SU-DHL-6 (cell line): Measurements from ENCODE around the gene CCDC8.

Experiments
- H2AFZ ChIP-seq: fragments of 200-600 bp; sonication (generic); 2 replicates; pipeline ENCODE4 v1.6.1; 2014; ENCODE audit warnings: low read depth, mild to moderate bottlenecking, moderate library complexity, mixed read lengths, antibody characterized with exemption, low read length; ENCODE audit not compliant: severe bottlenecking
- H3F3A ChIP-seq: fragments of 200-600 bp; shearing (Covaris generic); 2 replicates; pipeline ENCODE4 v1.6.0; 2016; ENCODE audit warnings: antibody characterized with exemption, mild to moderate bottlenecking; ENCODE audit not compliant: insufficient read depth
- H3K27ac ChIP-seq: fragments of 200-600 bp; sonication (generic); 2 replicates; pipeline ENCODE4 v1.5.1; 2016; ENCODE audit warnings: low read depth, mild to moderate bottlenecking, low read length, moderate library complexity, mixed read lengths
- H3K27me3 ChIP-seq: fragments of 200-600 bp; sonication (generic), shearing (Covaris generic); 2 replicates; pipeline ENCODE4 v1.6.0; 2014; ENCODE audit warnings: mild to moderate bottlenecking, low read length
- H3K36me3 ChIP-seq: fragments of 200-600 bp; sonication (generic); 2 replicates; pipeline ENCODE4 v1.6.1; 2014; ENCODE audit warnings: mild to moderate bottlenecking, low read length, mixed read lengths
- H3K4me2 ChIP-seq: fragments of 300-600, 200-600 bp; shearing (Covaris generic), sonication (generic); 2 replicates; pipeline ENCODE4 v1.6.0; 2014; ENCODE audit warnings: low read length, low read depth, mild to moderate bottlenecking; ENCODE audit not compliant: poor library complexity, severe bottlenecking
- H3K4me3 ChIP-seq: fragments of 200-600 bp; sonication (generic); 2 replicates; pipeline ENCODE4 v1.5.1; 2014; ENCODE audit warnings: antibody characterized with exemption, low read length, mild to moderate bottlenecking, mixed read lengths; ENCODE audit not compliant: insufficient read depth, poor library complexity, severe bottlenecking
- H3K79me2 ChIP-seq: fragments of 200-600 bp; sonication (generic); 2 replicates; pipeline ENCODE4 v1.6.1; 2014; ENCODE audit warnings: mild to moderate bottlenecking, low read length, moderate library complexity; ENCODE audit not compliant: insufficient read depth
- H3K9ac ChIP-seq: fragments of 200-600 bp; sonication (generic); 2 replicates; pipeline ENCODE4 v1.7.0; 2014; ENCODE audit warnings: mild to moderate bottlenecking, low read length
- H3K9me2 ChIP-seq: fragments of 200-600 bp; sonication (generic); replicated peaks from 2 replicates; pipeline ENCODE4 v1.6.1; 2014; ENCODE audit warnings: low read length; ENCODE audit not compliant: insufficient read depth
- H3K9me3 ChIP-seq: fragments of 200-600 bp; sonication (generic); 2 replicates; pipeline ENCODE4 v1.6.1; 2014; ENCODE audit warnings: low read length, mixed read lengths; ENCODE audit not compliant: insufficient read depth
- H4K20me1 ChIP-seq: fragments of 200-600 bp; sonication (generic); 2 replicates; pipeline ENCODE4 v1.6.1; 2014; ENCODE audit warnings: low read depth, mild to moderate bottlenecking, antibody characterized with exemption, low read length, moderate library complexity, mixed read lengths
- EZH2phosphoT487 ChIP-seq: fragments of 200-600 bp; sonication (generic), shearing (Covaris generic); conservative IDR thresholded peaks from 2 replicates; pipeline ENCODE4 v1.6.1; 2018; ENCODE audit warnings: mild to moderate bottlenecking, antibody characterized with exemption, low read length, moderate library complexity, mixed read lengths
- TF ChIP-seq, protein P1 (sequence below): fragments of 200-600 bp; sonication (generic); IDR thresholded peaks from one replicate; pipeline ENCODE4 v1.5.1; 2017; ENCODE audit warnings: antibody characterized with exemption, mild to moderate bottlenecking, low read length, moderate library complexity; ENCODE audit not compliant: insufficient read depth, poor library complexity, severe bottlenecking

The CCDC8 gene

GRCh38 chr19:46388311-46389095, 24.9 kb downstream of the CCDC8 start:
- Histone ChIP-seq H3K27ac (no peak overlapping the region), H3K36me3 (no peaks in the 10 kb centered on the region), H3K4me3 (no peak overlapping the region), H3K79me2 (no peaks in the 10 kb centered on the region), H3K9me2 (no peaks in the 10 kb centered on the region), H3K9me3 (no peaks in the 10 kb centered on the region), H4K20me1 (no peaks in the 10 kb centered on the region), H2AFZ (no peak overlapping the region), H3K9ac (no peak overlapping the region), H3K27me3 (no peaks in the 10 kb centered on the region), H3K4me2 (no peak overlapping the region), H3F3A (no peaks in the 10 kb centered on the region; the same call in 1 of the 2 replicates)
- no peak for TF ChIP-seq EZH2phosphoT487
- TF ChIP-seq, protein P1, sequence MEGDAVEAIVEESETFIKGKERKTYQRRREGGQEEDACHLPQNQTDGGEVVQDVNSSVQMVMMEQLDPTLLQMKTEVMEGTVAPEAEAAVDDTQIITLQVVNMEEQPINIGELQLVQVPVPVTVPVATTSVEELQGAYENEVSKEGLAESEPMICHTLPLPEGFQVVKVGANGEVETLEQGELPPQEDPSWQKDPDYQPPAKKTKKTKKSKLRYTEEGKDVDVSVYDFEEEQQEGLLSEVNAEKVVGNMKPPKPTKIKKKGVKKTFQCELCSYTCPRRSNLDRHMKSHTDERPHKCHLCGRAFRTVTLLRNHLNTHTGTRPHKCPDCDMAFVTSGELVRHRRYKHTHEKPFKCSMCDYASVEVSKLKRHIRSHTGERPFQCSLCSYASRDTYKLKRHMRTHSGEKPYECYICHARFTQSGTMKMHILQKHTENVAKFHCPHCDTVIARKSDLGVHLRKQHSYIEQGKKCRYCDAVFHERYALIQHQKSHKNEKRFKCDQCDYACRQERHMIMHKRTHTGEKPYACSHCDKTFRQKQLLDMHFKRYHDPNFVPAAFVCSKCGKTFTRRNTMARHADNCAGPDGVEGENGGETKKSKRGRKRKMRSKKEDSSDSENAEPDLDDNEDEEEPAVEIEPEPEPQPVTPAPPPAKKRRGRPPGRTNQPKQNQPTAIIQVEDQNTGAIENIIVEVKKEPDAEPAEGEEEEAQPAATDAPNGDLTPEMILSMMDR, result no peak

GRCh38 chr19:46387713-46388130, 25.6 kb downstream of the CCDC8 start:
- Histone ChIP-seq H2AFZ (no peak overlapping the region), H3K4me2 (no peak overlapping the region), H3K9ac (no peak overlapping the region), H3F3A (no peaks in the 10 kb centered on the region), H3K27me3 (no peaks in the 10 kb centered on the region), H3K9me3 (no peaks in the 10 kb centered on the region), H3K4me3 (no peak overlapping the region), H3K9me2 (no peaks in the 10 kb centered on the region), H4K20me1 (no peaks in the 10 kb centered on the region), H3K27ac (no peak overlapping the region), H3K36me3 (no peaks in the 10 kb centered on the region), H3K79me2 (no peaks in the 10 kb centered on the region)
- TF ChIP-seq, protein P1, result no peak
- no peak for TF ChIP-seq EZH2phosphoT487

- no peaks in the 10 kb centered on the region for H3K9me3 ChIP-seq
- no peak overlapping the region for H3K27ac ChIP-seq
- no peaks in the 10 kb centered on the region for H3K79me2 ChIP-seq
- no peaks in the 10 kb centered on the region for H3K9me2 ChIP-seq
- no peaks in the 10 kb centered on the region for H3F3A ChIP-seq
- no peak overlapping the region for H2AFZ ChIP-seq
- H3K9ac ChIP-seq, result no peak overlapping the region
- no peak overlapping the region for H3K4me2 ChIP-seq
- no peaks in the 10 kb centered on the region for H3K27me3 ChIP-seq
- H3K4me3 ChIP-seq, result no peak overlapping the region
- no peak for TF ChIP-seq EZH2phosphoT487
- TF ChIP-seq, protein P1, result no peak
- no peaks in the 10 kb centered on the region for H4K20me1 ChIP-seq
- H3K36me3 ChIP-seq, result 0 out of 2 replicates have a peak, but pooled peaks cover 2% of the 10 kb centered on the region
These were observed 26.2 kb downstream of the CCDC8 start for GRCh38 chr19:46386996-46387712.
